ENCODE measurements around the gene POLE4.

Gene POLE4, protein sequence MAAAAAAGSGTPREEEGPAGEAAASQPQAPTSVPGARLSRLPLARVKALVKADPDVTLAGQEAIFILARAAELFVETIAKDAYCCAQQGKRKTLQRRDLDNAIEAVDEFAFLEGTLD

DNA sequence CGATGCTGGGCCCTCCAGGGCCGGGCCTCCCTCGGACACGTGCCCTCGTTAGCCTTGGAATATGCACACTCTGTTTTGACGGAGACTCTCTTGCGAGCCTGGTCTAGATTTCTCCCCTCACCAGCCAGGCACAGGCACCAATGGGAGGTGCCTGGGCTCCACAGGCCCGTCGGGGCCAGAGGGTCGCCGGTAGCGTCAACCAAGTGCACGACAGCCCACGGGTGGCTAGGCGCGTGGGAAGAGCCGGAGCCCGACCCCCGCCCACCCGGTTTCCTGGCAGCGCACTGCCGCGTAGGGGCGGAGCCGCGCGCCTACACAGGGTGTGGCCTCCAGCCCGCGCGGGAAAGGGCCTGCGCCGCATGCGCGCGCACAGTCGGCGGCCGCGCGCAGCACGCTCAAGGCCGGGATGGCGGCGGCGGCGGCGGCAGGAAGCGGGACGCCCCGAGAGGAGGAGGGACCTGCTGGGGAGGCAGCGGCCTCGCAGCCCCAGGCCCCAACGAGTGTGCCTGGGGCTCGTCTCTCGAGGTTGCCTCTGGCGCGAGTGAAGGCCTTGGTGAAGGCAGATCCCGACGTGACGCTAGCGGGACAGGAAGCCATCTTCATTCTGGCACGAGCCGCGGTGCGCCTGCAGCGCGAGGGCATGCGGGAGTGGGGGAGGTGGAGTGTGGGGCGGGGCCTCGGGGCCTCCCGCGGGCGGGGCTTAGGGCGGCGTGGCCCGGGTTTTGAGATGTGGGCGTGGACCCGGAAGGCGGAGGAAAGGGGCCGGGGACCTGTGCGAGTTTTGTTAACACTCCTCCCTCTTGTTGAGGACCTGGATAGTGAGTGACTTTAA, at the start of gene POLE4:
Gene POLE4 (plus strand): TSS at position 370 of the 832 bp plus-strand sequence. CDS start 37 bp downstream, at position 407.
- peak within 1 kb of the TSS; percentile 59 to 78 for H3K4me3 ChIP-seq (replicated peaks in 1 of 2; ENCODE audit: low read depth in 2 of 2, low read length in 2 of 2)
- peak; percentile 86 to 90 for DNase-seq (ENCODE audit: low read depth in 2 of 2)
- TF ChIP-seq, protein P1, sequence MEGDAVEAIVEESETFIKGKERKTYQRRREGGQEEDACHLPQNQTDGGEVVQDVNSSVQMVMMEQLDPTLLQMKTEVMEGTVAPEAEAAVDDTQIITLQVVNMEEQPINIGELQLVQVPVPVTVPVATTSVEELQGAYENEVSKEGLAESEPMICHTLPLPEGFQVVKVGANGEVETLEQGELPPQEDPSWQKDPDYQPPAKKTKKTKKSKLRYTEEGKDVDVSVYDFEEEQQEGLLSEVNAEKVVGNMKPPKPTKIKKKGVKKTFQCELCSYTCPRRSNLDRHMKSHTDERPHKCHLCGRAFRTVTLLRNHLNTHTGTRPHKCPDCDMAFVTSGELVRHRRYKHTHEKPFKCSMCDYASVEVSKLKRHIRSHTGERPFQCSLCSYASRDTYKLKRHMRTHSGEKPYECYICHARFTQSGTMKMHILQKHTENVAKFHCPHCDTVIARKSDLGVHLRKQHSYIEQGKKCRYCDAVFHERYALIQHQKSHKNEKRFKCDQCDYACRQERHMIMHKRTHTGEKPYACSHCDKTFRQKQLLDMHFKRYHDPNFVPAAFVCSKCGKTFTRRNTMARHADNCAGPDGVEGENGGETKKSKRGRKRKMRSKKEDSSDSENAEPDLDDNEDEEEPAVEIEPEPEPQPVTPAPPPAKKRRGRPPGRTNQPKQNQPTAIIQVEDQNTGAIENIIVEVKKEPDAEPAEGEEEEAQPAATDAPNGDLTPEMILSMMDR (IDR thresholded peaks at IDR 0.05; ENCODE audit: low read depth, low read length) = no peak

- DNase-seq (ENCODE audit: low read depth in 2 of 2) = peak in 1 of 2 donors; percentile 4
- H3K4me3 ChIP-seq (replicated peaks in 1 of 2; ENCODE audit: low read depth in 2 of 2, low read length in 2 of 2) = peak overlapping the region in 1 of 2 donors; percentile 13
- TF ChIP-seq, protein P1 (IDR thresholded peaks at IDR 0.05; ENCODE audit: low read depth, low read length) = no peak
These were observed 49.5 kb upstream of the POLE4 start for GRCh38 chr2:74908748-74909444.

GRCh38 chr2:74910245-74910644, 48.2 kb upstream of the POLE4 start:
- TF ChIP-seq, protein P1 (IDR thresholded peaks at IDR 0.05; ENCODE audit: low read depth, low read length) = no peak
- no peak for DNase-seq (ENCODE audit: low read depth in 2 of 2)
- no peak overlapping the region for H3K4me3 ChIP-seq (replicated peaks in 1 of 2; ENCODE audit: low read depth in 2 of 2, low read length in 2 of 2)

GRCh38 chr2:74911061-74911460, 47.4 kb upstream of the POLE4 start:
- no peak for DNase-seq (ENCODE audit: low read depth in 2 of 2)
- TF ChIP-seq, protein P1 (IDR thresholded peaks at IDR 0.05; ENCODE audit: low read depth, low read length) = no peak
- H3K4me3 ChIP-seq (replicated peaks in 1 of 2; ENCODE audit: low read depth in 2 of 2, low read length in 2 of 2) = no peak overlapping the region

DNA sequence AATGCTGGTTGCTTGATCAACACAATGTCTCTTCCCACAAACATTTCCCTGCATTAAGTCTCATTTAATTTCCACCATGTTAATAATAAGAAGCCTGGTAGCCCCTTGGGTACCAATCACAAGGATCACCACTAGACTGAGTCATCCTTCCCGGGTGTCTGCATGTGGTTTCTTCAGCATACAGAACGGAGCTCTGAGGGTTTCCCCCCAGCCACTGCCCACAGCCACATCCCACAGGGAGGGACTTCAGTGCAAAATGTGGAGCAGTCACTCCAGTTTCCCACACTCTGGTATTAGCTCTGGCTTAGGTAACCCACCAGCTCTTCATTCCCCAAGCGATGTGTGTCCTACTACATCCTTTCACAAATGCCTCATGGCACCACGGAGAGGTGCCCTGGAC, 42.7 kb upstream of the POLE4 start:
- H3K4me3 ChIP-seq (replicated peaks in 1 of 2; ENCODE audit: low read depth in 2 of 2, low read length in 2 of 2) = no peak overlapping the region
- DNase-seq (ENCODE audit: low read depth in 2 of 2) = peak; percentile 9 to 17
- TF ChIP-seq, protein P1 (IDR thresholded peaks at IDR 0.05; ENCODE audit: low read depth, low read length) = no peak

- TF ChIP-seq, protein P1 (IDR thresholded peaks at IDR 0.05; ENCODE audit: low read depth, low read length) = no peak
- H3K4me3 ChIP-seq (replicated peaks in 1 of 2; ENCODE audit: low read depth in 2 of 2, low read length in 2 of 2) = no peak overlapping the region
These were observed 42.0 kb upstream of the POLE4 start for GRCh38 chr2:74916394-74916793.

More at GRCh38 chr2:74916394-74916793, 42.0 kb upstream of the POLE4 start:
- no peak for DNase-seq (ENCODE audit: low read depth in 2 of 2)

All from cardiac fibroblast (primary cell).